GM12878 (cell line): Measurements from ENCODE around the gene MIEN1. TPM values are rescaled to one million over a fixed set of nuclear protein-coding genes. Genes with fewer than 3 reads are reported as not detected.

Experiments
- ATAC-seq: fragments of 200-7000 bp; cut with Tn5 transposase; 3 replicates; pipeline ENCODE4 v1.9.1; 2020; ENCODE audit warnings: mild to moderate bottlenecking, moderate library complexity
- BruUV-seq: library from RNA; stranded (reverse); fragments of 400-500 nt; replicated peaks from 2 replicates; lab custom pipeline; 2021; lab: Mats Ljungman, UMichigan
- CTCF ChIA-PET: fragments of 300-600 bp; sonication (Branson Sonifier 250); formaldehyde crosslinking; extraction: SDS; loops from one replicate; lab custom pipeline; 2021; ENCODE audit warnings: inconsistent platforms; lab: Yijun Ruan, JAX
- POLR2A ChIA-PET: fragments of 350-600 bp; formaldehyde crosslinking; extraction: SDS; loops from one replicate; lab custom pipeline; 2021; ENCODE audit warnings: inconsistent platforms; lab: Charles Lee
- RAD21 ChIA-PET: fragments of 300-600 bp; sonication (Branson Sonifier 250); formaldehyde crosslinking; loops from one replicate; lab custom pipeline; 2023; ENCODE audit warnings: antibody characterized with exemption; ENCODE audit not compliant: unreplicated experiment; lab: Charles Lee
- SMC1A ChIA-PET: fragments of 300-600 bp; sonication (Branson Sonifier 250); formaldehyde crosslinking; loops from one replicate; lab custom pipeline; 2023; ENCODE audit not compliant: unreplicated experiment, uncharacterized antibody; lab: Charles Lee
- DNase-seq: peaks from one replicate; pipeline ENCODE4 v3.0.0-alpha.2; 2011; ENCODE audit warnings: low read depth, low spot score
- FAIRE-seq: peaks from 3 replicates; lab custom pipeline; 2011; peaks lifted over from hg19 to GRCh38; lab: Jason Lieb, UNC
- H2AFZ ChIP-seq: 2 replicates; pipeline ENCODE4 v1.6.0; 2011; ENCODE audit warnings: low read depth, low read length, control low read depth; ENCODE audit not compliant: control insufficient read depth
- H3K27ac ChIP-seq: 2 replicates; pipeline ENCODE4 v1.5.1; 2011; ENCODE audit warnings: control low read depth; ENCODE audit not compliant: control insufficient read depth, insufficient read depth
- H3K27me3 ChIP-seq, 2 experiments: replicated peaks in 1 of 2; 2 replicates each; pipeline versions ENCODE4 v1.6.0 to v1.6.1; 2011; ENCODE audit warnings: low read length in 1 of 2; ENCODE audit not compliant: control insufficient read depth in 2 of 2, insufficient read depth in 2 of 2
- H3K36me3 ChIP-seq, 2 experiments: 2 replicates each; pipeline ENCODE4 v1.5.1; 2011; ENCODE audit warnings: low read length in 1 of 2; ENCODE audit not compliant: control insufficient read depth in 2 of 2, insufficient read depth in 2 of 2
- H3K4me1 ChIP-seq: 2 replicates; pipeline ENCODE4 v1.6.1; 2011; ENCODE audit warnings: mild to moderate bottlenecking, low read length, moderate library complexity, mixed read lengths; ENCODE audit not compliant: control insufficient read depth, insufficient read depth
- H3K4me2 ChIP-seq: 2 replicates; pipeline ENCODE4 v1.6.0; 2011; ENCODE audit warnings: control low read depth; ENCODE audit not compliant: control insufficient read depth, insufficient read depth
- H3K4me3 ChIP-seq: fragments of 200-600 bp; sonication (generic); 2 replicates; pipeline ENCODE4 v1.5.1; 2016
- H3K79me2 ChIP-seq: 2 replicates; pipeline ENCODE4 v1.6.0; 2011; ENCODE audit warnings: low read length; ENCODE audit not compliant: control insufficient read depth, insufficient read depth
- H3K9ac ChIP-seq: 2 replicates; pipeline ENCODE4 v1.8.0; 2011; ENCODE audit warnings: low read length, control low read depth, mixed read lengths; ENCODE audit not compliant: control insufficient read depth, insufficient read depth
- H3K9me3 ChIP-seq: replicated peaks from 3 replicates; pipeline ENCODE4 v1.5.1; 2011; ENCODE audit warnings: mild to moderate bottlenecking, low read length; ENCODE audit not compliant: control insufficient read depth, insufficient read depth
- H4K20me1 ChIP-seq: 2 replicates; pipeline ENCODE4 v1.6.0; 2011; ENCODE audit not compliant: control insufficient read depth, insufficient read depth
- HDAC6 ChIP-seq: fragments of 200-600 bp; sonication (generic); IDR thresholded peaks from one replicate; pipeline ENCODE4 v1.8.0; 2017; ENCODE audit warnings: antibody characterized with exemption; ENCODE audit not compliant: unreplicated experiment
- MTA3 ChIP-seq: IDR thresholded peaks from 2 replicates; pipeline ENCODE4 v1.6.1; 2012; ENCODE audit warnings: low read length, inconsistent platforms, borderline replicate concordance
- POLR2AphosphoS5 ChIP-seq: IDR thresholded peaks from 2 replicates; pipeline ENCODE4 v1.6.1; 2011; ENCODE audit warnings: mild to moderate bottlenecking, low read length, inconsistent platforms
- PRDM15 ChIP-seq: fragments of 450-650 bp; formaldehyde crosslinking; IDR thresholded peaks from 2 replicates; pipeline ENCODE4 v1.4.0; 2020; ENCODE audit warnings: mild to moderate bottlenecking, moderate library complexity
- RBBP5 ChIP-seq: fragments of 200-600 bp; sonication (generic); conservative IDR thresholded peaks from 2 replicates; pipeline ENCODE4 v1.6.1; 2016
- SIN3A ChIP-seq: IDR thresholded peaks from 2 replicates; pipeline ENCODE4 v1.6.1; 2012; ENCODE audit warnings: low read depth, low read length, improper control_type of control experiment
- TCF3 ChIP-seq: IDR thresholded peaks from 2 replicates; pipeline ENCODE4 v1.6.1; 2012; ENCODE audit warnings: low read depth, mild to moderate bottlenecking, low read length, borderline replicate concordance; ENCODE audit not compliant: insufficient read depth
- WGBS: methylation state at CpG from one replicate; pipeline ENCODE4 v1.1.6; 2016; ENCODE audit warnings: low lambda C conversion rate; ENCODE audit not compliant: insufficient replicate concordance, insufficient coverage; ENCODE audit errors: missing lambda C conversion rate; 5-methylcytosine and 5-hydroxymethylcytosine counted together
- in situ Hi-C: fragments of 300-500 bp; cut with MboI; formaldehyde crosslinking; loops from 9 replicates; pipeline ENCODE4 v1.14.3; 2018; ENCODE audit warnings: mixed read lengths
- intact Hi-C: fragments of 100-400 bp; cut with micrococcal nuclease; formaldehyde crosslinking; loops from one replicate; pipeline ENCODE4 v1.14.2; 2022; ENCODE audit not compliant: unreplicated experiment
- polyA plus RNA-seq, 11 experiments: library from polyadenylated mRNA; depleted of rRNA in 4 of 11; unstranded in 6 of 11; stranded (reverse) in 5 of 11; fragments of >200 nt; fragmentation: Nextera tagmentation in 4 of 11; fragmentation: Illumina TruSeq in 1 of 11; extraction: Ambion mirVana in 4 of 11; extraction: Trizol in 1 of 11; gene quantifications; 1 replicate in 1 of 11; 2 replicates in 10 of 11; pipeline versions ENCODE4 v1.2.1 to v1.2.3, GENCODE V29; 2011 to 2016; ENCODE audit warnings: inconsistent platforms in 2 of 11, missing spikeins in 2 of 11, low read depth in 1 of 11
- total RNA-seq, 4 experiments: library from RNA; depleted of rRNA in 3 of 4; stranded (reverse); fragments of >200 nt in 3 of 4; fragmentation: Illumina TruSeq in 1 of 4; extraction: Trizol in 1 of 4; gene quantifications; 2 replicates each; pipeline versions ENCODE4 v1.2.1 to v1.2.3, GENCODE V29; 2013 to 2021
- TF ChIP-seq, protein P1 (sequence below): fragments of 450-650 bp; IDR thresholded peaks from 2 replicates; pipeline ENCODE4 v1.6.1; 2018; ENCODE audit warnings: borderline replicate concordance, mild to moderate bottlenecking; ENCODE audit not compliant: partially characterized antibody
- TF ChIP-seq, protein P2 (sequence below): fragments of 450-650 bp; IDR thresholded peaks from 2 replicates; pipeline ENCODE4 v1.6.1; 2017; ENCODE audit warnings: borderline replicate concordance
- TF ChIP-seq, protein P3 (sequence below), 3 experiments: IDR thresholded peaks in 2 of 3; conservative IDR thresholded peaks in 1 of 3; 2 replicates each; pipeline ENCODE4 v1.5.1; 2011; ENCODE audit warnings: low read depth in 3 of 3, low read length in 3 of 3, mild to moderate bottlenecking in 3 of 3, control low read depth in 2 of 3, moderate library complexity in 2 of 3, inconsistent platforms in 1 of 3, mixed read lengths in 1 of 3; ENCODE audit not compliant: control insufficient read depth in 2 of 3, insufficient read depth in 1 of 3; ENCODE audit errors: extremely low read depth in 1 of 3

The MIEN1 gene
- total and polyA plus RNA-seq, 10 of the 15 experiments (the other 5 are each of a cell fraction or from before 2014, with no cell fraction given) = 24.9 to 89.1 (median 47.7) TPM

- TF ChIP-seq, protein P1, sequence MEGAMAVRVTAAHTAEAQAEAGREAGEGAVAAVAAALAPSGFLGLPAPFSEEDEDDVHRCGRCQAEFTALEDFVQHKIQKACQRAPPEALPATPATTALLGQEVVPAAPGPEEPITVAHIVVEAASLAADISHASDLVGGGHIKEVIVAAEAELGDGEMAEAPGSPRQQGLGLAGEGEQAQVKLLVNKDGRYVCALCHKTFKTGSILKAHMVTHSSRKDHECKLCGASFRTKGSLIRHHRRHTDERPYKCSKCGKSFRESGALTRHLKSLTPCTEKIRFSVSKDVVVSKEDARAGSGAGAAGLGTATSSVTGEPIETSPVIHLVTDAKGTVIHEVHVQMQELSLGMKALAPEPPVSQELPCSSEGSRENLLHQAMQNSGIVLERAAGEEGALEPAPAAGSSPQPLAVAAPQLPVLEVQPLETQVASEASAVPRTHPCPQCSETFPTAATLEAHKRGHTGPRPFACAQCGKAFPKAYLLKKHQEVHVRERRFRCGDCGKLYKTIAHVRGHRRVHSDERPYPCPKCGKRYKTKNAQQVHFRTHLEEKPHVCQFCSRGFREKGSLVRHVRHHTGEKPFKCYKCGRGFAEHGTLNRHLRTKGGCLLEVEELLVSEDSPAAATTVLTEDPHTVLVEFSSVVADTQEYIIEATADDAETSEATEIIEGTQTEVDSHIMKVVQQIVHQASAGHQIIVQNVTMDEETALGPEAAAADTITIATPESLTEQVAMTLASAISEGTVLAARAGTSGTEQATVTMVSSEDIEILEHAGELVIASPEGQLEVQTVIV = no peak
These were observed 24.5 kb downstream of the MIEN1 start (continued) for GRCh38 chr17:39705786-39706348.

DNA sequence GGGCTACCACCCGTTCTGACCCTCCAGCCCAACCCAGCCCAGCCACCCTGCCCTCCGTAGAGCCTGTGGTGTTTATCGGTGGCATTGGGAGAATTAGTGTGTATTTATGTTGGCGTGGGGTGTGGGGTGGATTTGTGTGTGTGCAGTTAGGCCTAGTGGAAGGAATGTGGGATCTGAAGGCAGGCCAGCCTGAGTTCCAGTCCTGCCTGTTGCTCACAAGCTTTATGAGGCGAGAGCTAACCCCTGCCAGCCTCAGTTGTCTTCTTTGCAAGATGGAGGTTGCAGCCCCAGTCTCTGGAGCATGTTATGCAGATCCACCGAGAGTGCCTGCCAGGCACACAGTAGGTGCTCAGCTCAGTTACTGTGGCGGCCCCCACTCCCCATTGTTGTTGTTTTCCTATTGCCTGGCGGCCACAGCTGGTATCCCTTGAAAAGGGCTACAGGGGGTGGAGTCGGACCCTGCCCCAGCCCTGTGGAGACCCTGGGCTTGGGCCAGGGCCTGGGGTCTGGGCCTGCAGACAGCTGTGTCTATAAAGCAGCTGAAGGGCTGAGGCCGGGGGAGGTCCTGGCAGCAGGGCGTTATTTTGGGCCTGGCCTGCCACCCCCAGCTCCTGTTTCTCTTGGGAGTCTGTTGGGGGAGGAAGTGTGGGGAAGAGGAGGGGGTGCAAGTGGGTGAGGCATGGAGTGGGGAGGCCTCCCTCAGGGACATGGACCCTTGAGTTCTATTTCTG lies 25.3 kb downstream of the MIEN1 start:
- 58% methylated on average over 11 of the region's 11 CpGs for WGBS
- in situ Hi-C loops = no loop called here
- H3K4me2 ChIP-seq = no peak overlapping the region
- ChIA-PET SMC1A (no interaction called here), RAD21 (no interaction called here), CTCF (interaction anchor here (0.5 kb wide), 2 partner anchors 19 to 84 kb away, joined by 3 to 4 read pairs; no protein-coding TSS in a partner anchor), POLR2A (no interaction called here)
- H3K4me3 ChIP-seq = no peak overlapping the region
- no peak overlapping the region for H3K27ac ChIP-seq
- peaks cover 11% of the 10 kb centered on the region for H3K4me1 ChIP-seq
- H3K27me3 ChIP-seq = peaks cover 0 to 7% of the 10 kb centered on the region in 2 experiments; a peak in 3 of 4 replicates
- no peak overlapping the region for H3K9ac ChIP-seq
- no peaks in the 10 kb centered on the region for H3K9me3 ChIP-seq
- BruUV-seq = no TSS peak
- intact Hi-C loops = no loop called here
- FAIRE-seq = no peak
- H3K79me2 ChIP-seq = no peaks in the 10 kb centered on the region
- no peak for ATAC-seq
- no peaks in the 10 kb centered on the region for H4K20me1 ChIP-seq
- no peaks in the 10 kb centered on the region for H3K36me3 ChIP-seq
- DNase-seq = no peak
- no peak overlapping the region for H2AFZ ChIP-seq
- TF ChIP-seq TCF3 (no peak), RBBP5 (no peak), HDAC6 (no peak), MTA3 (no peak), SIN3A (no peak), POLR2AphosphoS5 (no peak), PRDM15 (CRISPR knock-in tag) (no peak)
- TF ChIP-seq, protein P2, sequence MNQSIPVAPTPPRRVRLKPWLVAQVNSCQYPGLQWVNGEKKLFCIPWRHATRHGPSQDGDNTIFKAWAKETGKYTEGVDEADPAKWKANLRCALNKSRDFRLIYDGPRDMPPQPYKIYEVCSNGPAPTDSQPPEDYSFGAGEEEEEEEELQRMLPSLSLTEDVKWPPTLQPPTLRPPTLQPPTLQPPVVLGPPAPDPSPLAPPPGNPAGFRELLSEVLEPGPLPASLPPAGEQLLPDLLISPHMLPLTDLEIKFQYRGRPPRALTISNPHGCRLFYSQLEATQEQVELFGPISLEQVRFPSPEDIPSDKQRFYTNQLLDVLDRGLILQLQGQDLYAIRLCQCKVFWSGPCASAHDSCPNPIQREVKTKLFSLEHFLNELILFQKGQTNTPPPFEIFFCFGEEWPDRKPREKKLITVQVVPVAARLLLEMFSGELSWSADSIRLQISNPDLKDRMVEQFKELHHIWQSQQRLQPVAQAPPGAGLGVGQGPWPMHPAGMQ = no peak
- TF ChIP-seq, protein P3, sequence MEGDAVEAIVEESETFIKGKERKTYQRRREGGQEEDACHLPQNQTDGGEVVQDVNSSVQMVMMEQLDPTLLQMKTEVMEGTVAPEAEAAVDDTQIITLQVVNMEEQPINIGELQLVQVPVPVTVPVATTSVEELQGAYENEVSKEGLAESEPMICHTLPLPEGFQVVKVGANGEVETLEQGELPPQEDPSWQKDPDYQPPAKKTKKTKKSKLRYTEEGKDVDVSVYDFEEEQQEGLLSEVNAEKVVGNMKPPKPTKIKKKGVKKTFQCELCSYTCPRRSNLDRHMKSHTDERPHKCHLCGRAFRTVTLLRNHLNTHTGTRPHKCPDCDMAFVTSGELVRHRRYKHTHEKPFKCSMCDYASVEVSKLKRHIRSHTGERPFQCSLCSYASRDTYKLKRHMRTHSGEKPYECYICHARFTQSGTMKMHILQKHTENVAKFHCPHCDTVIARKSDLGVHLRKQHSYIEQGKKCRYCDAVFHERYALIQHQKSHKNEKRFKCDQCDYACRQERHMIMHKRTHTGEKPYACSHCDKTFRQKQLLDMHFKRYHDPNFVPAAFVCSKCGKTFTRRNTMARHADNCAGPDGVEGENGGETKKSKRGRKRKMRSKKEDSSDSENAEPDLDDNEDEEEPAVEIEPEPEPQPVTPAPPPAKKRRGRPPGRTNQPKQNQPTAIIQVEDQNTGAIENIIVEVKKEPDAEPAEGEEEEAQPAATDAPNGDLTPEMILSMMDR (IDR thresholded peaks at IDR 0.05 in 2 of 3, conservative IDR thresholded peaks at IDR 0.05 in 1 of 3; ENCODE audit: control insufficient read depth in 2 of 3, extremely low read depth in 1 of 3, insufficient read depth in 1 of 3, low read depth in 3 of 3, low read length in 3 of 3) = no peak
